IPS DF 6.9 (cell line): ENCODE data around the gene CEP152.

Experiments
- DNase-seq: peaks from one replicate; pipeline ENCODE4 v3.0.0-alpha.2; 2013; ENCODE audit warnings: low read depth, low spot score
- H3K27ac ChIP-seq: one replicate; pipeline ENCODE4 v1.5.1; 2013; ENCODE audit warnings: low read length, control low read depth
- H3K27me3 ChIP-seq: 2 replicates; pipeline ENCODE4 v1.6.1; 2013; ENCODE audit warnings: mild to moderate bottlenecking, low read length; ENCODE audit not compliant: control insufficient read depth, insufficient read depth
- H3K36me3 ChIP-seq: 2 replicates; pipeline ENCODE4 v1.6.1; 2013; ENCODE audit warnings: low read length; ENCODE audit not compliant: control insufficient read depth, insufficient read depth
- H3K4me1 ChIP-seq: 2 replicates; pipeline ENCODE4 v1.6.1; 2013; ENCODE audit warnings: low read length; ENCODE audit not compliant: control insufficient read depth, insufficient read depth
- H3K4me3 ChIP-seq: 2 replicates; pipeline ENCODE4 v1.5.1; 2013; ENCODE audit warnings: mild to moderate bottlenecking, low read length
- H3K9me3 ChIP-seq: 2 replicates; pipeline ENCODE4 v1.6.1; 2013; ENCODE audit warnings: low read length, inconsistent platforms; ENCODE audit not compliant: control insufficient read depth, insufficient read depth
- WGBS: extraction: QIAGEN DNeasy Blood & Tissue Kit; methylation state at CpG from one replicate; pipeline ENCODE4 v1.1.7; 2013; ENCODE audit warnings: mixed read lengths, missing lambda C conversion rate; ENCODE audit not compliant: insufficient read length, insufficient coverage; 5-methylcytosine and 5-hydroxymethylcytosine counted together

CEP152 gene

GRCh38 chr15:48748535-48748934 is 62.3 kb downstream of the CEP152 start:
- WGBS = no CpG with 5 or more reads among the region's 1 CpG

DNA sequence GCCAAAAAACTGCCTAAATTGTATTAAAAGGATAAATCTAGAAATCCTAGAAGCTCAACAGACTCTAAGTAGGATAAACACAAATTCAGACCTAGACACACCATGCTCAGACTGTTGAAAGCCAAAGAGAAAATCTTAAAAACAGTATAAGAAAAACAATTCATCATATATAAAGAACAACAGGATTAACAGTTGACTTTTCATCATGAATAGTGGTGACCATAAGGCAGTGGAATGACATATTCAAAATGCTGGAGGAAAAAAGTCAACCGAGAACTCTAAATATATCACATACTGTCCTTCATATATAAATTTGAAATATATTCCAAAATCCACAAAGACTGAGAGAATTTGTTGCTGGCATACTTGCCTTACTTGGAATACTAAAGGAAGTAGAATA is 77.3 kb downstream of the CEP152 start:
- no peaks in the 10 kb centered on the region for H3K36me3 ChIP-seq
- H3K4me1 ChIP-seq = no peaks in the 10 kb centered on the region
- DNase-seq = no peak
- no CpG with 5 or more reads among the region's 1 CpG for WGBS
- no peaks in the 10 kb centered on the region for H3K9me3 ChIP-seq
- H3K27me3 ChIP-seq = no peaks in the 10 kb centered on the region
- no peak overlapping the region for H3K27ac ChIP-seq
- H3K4me3 ChIP-seq = no peak overlapping the region

More at GRCh38 chr15:48748535-48748934, 62.3 kb downstream of the CEP152 start:
- Histone ChIP-seq H3K4me1 (no peaks in the 10 kb centered on the region), H3K9me3 (no peaks in the 10 kb centered on the region), H3K27me3 (no peaks in the 10 kb centered on the region), H3K36me3 (no peaks in the 10 kb centered on the region), H3K4me3 (no peak overlapping the region), H3K27ac (no peak overlapping the region)
- no peak for DNase-seq

GRCh38 chr15:48730506-48730905 is 80.4 kb downstream of the CEP152 start:
- WGBS = no CpG with 5 or more reads among the region's 1 CpG
- DNase-seq = no peak
- H3K27ac ChIP-seq = no peak overlapping the region

DNA sequence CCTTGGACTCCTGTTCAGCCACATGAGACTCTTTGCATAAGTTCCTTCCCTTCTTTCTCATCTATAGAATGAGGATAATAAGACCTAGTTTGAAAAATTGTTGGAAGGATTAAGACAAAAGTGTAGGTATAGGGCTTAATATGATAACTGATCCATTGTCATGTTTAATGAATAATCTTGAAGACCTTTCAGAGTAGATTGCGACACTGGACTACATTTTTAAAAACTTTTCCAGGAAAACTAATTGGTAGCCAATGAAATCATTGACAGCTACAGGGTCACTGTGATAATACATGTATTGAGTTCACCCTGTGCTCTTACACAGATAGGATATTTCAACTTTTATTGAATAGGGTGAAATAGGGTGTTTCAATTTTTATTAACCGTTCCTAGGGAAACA is 86.9 kb downstream of the CEP152 start:
- Histone ChIP-seq H3K36me3 (no peaks in the 10 kb centered on the region), H3K27me3 (no peaks in the 10 kb centered on the region), H3K4me1 (no peaks in the 10 kb centered on the region), H3K27ac (no peak overlapping the region), H3K4me3 (no peak overlapping the region), H3K9me3 (no peaks in the 10 kb centered on the region)
- DNase-seq = no peak
- no CpG with 5 or more reads among the region's 2 CpGs for WGBS

More at GRCh38 chr15:48730506-48730905, 80.4 kb downstream of the CEP152 start:
- Histone ChIP-seq H3K9me3 (no peaks in the 10 kb centered on the region), H3K4me1 (no peaks in the 10 kb centered on the region), H3K36me3 (no peaks in the 10 kb centered on the region), H3K27me3 (no peaks in the 10 kb centered on the region), H3K4me3 (no peak overlapping the region)

DNA sequence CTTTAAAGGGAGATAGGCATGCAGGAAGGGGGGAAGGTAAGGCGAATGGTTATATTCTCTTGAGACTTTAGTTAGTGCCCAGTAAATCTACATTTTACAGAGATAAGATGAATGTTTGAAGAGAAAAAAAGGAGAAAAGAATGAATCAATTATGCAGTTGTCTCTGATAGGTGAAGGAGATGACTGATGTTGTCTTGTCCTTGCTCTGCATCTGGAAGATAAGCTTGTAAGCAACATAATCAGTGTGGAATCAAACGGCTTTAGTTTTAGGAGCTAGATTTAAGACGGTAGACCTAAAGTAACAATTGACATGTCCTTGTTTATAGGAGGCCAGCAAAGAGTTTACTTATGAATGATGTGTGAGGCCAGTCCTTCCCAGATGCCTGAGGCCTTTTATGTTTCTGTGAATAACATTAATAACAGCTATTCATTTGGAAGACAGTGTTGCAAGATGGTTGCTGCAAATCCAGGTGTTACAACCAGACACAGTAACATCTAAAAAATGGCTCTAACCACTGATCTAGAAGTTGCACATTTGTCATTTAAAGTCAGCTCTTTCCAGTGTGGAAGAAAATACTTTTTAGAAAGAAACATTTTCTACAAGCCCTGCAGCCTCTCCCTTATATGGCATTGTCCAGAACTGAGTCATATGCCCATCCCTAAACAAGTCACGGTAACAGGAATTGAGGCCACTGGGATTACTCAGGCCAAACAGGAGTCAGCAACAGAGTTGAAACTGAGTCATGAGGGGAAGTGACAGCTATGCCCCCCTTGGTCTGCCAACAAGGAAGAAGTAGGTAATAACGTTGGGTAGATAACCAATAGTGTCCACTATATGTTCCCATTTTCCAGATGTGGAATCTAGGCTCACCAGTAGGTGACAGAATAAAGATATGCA is 87.9 kb downstream of the CEP152 start:
- no CpG with 5 or more reads among the region's 5 CpGs for WGBS
- Histone ChIP-seq H3K4me3 (no peak overlapping the region), H3K27ac (no peak overlapping the region), H3K4me1 (no peaks in the 10 kb centered on the region), H3K9me3 (no peaks in the 10 kb centered on the region), H3K27me3 (no peaks in the 10 kb centered on the region), H3K36me3 (no peaks in the 10 kb centered on the region)
- DNase-seq = no peak

GRCh38 chr15:48721061-48721810 is 89.6 kb downstream of the CEP152 start:
- WGBS = no CpG with 5 or more reads among the region's 6 CpGs
- H3K27me3 ChIP-seq = no peaks in the 10 kb centered on the region
- no peaks in the 10 kb centered on the region for H3K9me3 ChIP-seq
- no peaks in the 10 kb centered on the region for H3K4me1 ChIP-seq
- H3K27ac ChIP-seq = no peak overlapping the region
- H3K4me3 ChIP-seq = no peak overlapping the region
- no peak for DNase-seq
- no peaks in the 10 kb centered on the region for H3K36me3 ChIP-seq

- H3K9me3 ChIP-seq = no peaks in the 10 kb centered on the region
- no peaks in the 10 kb centered on the region for H3K27me3 ChIP-seq
- DNase-seq = no peak
- no peaks in the 10 kb centered on the region for H3K36me3 ChIP-seq
- H3K4me1 ChIP-seq = no peaks in the 10 kb centered on the region
- no peak overlapping the region for H3K4me3 ChIP-seq
- no CpG with 5 or more reads among the region's 3 CpGs for WGBS
- no peak overlapping the region for H3K27ac ChIP-seq
Measured at GRCh38 chr15:48720646-48721045, 90.2 kb downstream of the CEP152 start.

DNA sequence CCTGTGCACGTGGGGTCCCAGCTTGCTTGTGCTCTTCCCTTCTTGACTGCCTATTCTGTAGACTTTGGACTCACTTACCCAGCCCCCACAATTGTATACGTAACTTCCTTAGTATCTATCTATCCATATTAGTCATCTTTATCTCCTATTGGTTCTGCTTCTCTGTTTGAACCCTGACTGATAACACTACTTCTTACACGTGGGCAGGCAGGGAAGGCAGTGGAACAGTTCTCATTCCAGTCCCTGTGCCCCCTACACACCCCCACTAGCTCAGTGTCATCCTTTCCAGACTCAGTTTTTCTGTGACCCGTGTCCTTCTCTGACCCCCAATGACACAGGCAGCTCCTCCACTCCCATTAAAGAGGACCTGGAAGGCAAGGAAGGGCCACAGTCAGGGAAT is 91.2 kb downstream of the CEP152 start:
- H3K4me3 ChIP-seq = no peak overlapping the region
- no peaks in the 10 kb centered on the region for H3K27me3 ChIP-seq
- H3K27ac ChIP-seq = no peak overlapping the region
- WGBS = no CpG with 5 or more reads among the region's 4 CpGs
- H3K9me3 ChIP-seq = no peaks in the 10 kb centered on the region
- H3K4me1 ChIP-seq = no peaks in the 10 kb centered on the region
- no peaks in the 10 kb centered on the region for H3K36me3 ChIP-seq
- DNase-seq = no peak

- Histone ChIP-seq H3K27ac (no peak overlapping the region), H3K4me3 (no peak overlapping the region), H3K4me1 (no peaks in the 10 kb centered on the region), H3K9me3 (no peaks in the 10 kb centered on the region), H3K36me3 (no peaks in the 10 kb centered on the region), H3K27me3 (no peaks in the 10 kb centered on the region)
- no peak for DNase-seq
- WGBS = no CpG with 5 or more reads among the region's 2 CpGs
Measured at GRCh38 chr15:48718646-48719045, 92.2 kb downstream of the CEP152 start.

DNA sequence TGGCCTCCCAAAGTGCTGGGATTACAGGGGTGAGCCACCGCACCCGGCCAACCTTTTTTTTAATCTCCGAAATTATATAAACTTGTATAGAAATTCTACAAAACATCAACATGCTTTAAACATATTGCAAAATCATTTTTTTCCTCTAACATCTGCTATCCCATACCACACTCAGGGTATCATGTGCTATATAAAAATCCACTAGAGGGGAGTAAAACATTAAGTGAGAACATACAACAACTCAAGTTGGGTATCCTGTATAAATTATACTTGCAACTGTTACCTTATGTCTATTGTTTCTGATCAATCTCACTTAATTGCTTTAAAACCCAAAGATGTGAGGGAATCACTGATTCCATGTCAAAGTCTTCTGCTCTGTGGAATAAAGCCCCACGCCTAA is 93.4 kb downstream of the CEP152 start:
- WGBS = 100% methylated on average over 1 of the region's 4 CpGs
- H3K4me3 ChIP-seq = no peak overlapping the region
- DNase-seq = no peak
- H3K9me3 ChIP-seq = no peaks in the 10 kb centered on the region
- H3K4me1 ChIP-seq = no peaks in the 10 kb centered on the region
- H3K27me3 ChIP-seq = no peaks in the 10 kb centered on the region
- no peak overlapping the region for H3K27ac ChIP-seq
- H3K36me3 ChIP-seq = no peaks in the 10 kb centered on the region
